Neural cell (in vitro differentiated cells): ENCODE results near the gene CCNY. TPM values are rescaled to one million over a fixed set of nuclear protein-coding genes. Genes with fewer than 3 reads are reported as not detected.
"Not testable (repeated sequence)": the region's sequence is repeated elsewhere in the genome, so short reads cannot be mapped to it uniquely, and the experiment has no call there.

Source experiments
- H2AFZ ChIP-seq: fragments of 200-600, 300-800 bp; sonication (generic), shearing (Covaris generic); 2 replicates; pipeline ENCODE4 v1.6.0; 2014; ENCODE audit warnings: low read depth, mild to moderate bottlenecking, antibody characterized with exemption, low read length, moderate library complexity
- H3F3A ChIP-seq: fragments of 200-600 bp; shearing (Covaris generic); 2 replicates; pipeline ENCODE4 v1.6.1; 2016; ENCODE audit warnings: mild to moderate bottlenecking, moderate library complexity, mixed read lengths, antibody characterized with exemption, low read length; ENCODE audit not compliant: insufficient read depth, poor library complexity, severe bottlenecking
- H3K27ac ChIP-seq: fragments of 200-600, 300-800 bp; sonication (generic), shearing (Covaris generic); 2 replicates; pipeline ENCODE4 v1.5.1; 2014; ENCODE audit warnings: mild to moderate bottlenecking, low read length, moderate library complexity
- H3K27me3 ChIP-seq: fragments of 300-800, 200-600 bp; sonication (generic), shearing (Covaris generic); 2 replicates; pipeline ENCODE4 v1.6.0; 2014; ENCODE audit warnings: mild to moderate bottlenecking, low read depth, low read length, moderate library complexity; ENCODE audit not compliant: insufficient read depth
- H3K36me3 ChIP-seq: fragments of 300-800, 200-600 bp; sonication (generic), shearing (Covaris generic); 2 replicates; pipeline ENCODE4 v1.5.1; 2014; ENCODE audit warnings: mild to moderate bottlenecking, antibody characterized with exemption, low read length, moderate library complexity; ENCODE audit not compliant: insufficient read depth
- H3K4me2 ChIP-seq: fragments of 300-800, 200-600 bp; sonication (generic), shearing (Covaris generic); 2 replicates; pipeline ENCODE4 v1.6.0; 2014; ENCODE audit warnings: mild to moderate bottlenecking, low read length
- H3K4me3 ChIP-seq: fragments of 300-800, 200-600 bp; sonication (generic), shearing (Covaris generic); 2 replicates; pipeline ENCODE4 v1.5.1; 2014; ENCODE audit warnings: mild to moderate bottlenecking, low read length, moderate library complexity
- H3K79me2 ChIP-seq: fragments of 200-600 bp; shearing (Covaris generic); replicated peaks from 2 replicates; pipeline ENCODE4 v1.6.0; 2014; ENCODE audit warnings: mild to moderate bottlenecking, low read length, moderate library complexity; ENCODE audit not compliant: insufficient read depth
- H3K9ac ChIP-seq: fragments of 300-800, 200-600 bp; sonication (generic), shearing (Covaris generic); 2 replicates; pipeline ENCODE4 v1.6.1; 2016; ENCODE audit warnings: mild to moderate bottlenecking, low read length, mixed read lengths
- H3K9me2 ChIP-seq: fragments of 200-600 bp; shearing (Covaris generic); 2 replicates; pipeline ENCODE4 v1.6.1; 2016; ENCODE audit warnings: mild to moderate bottlenecking, low read length, mixed read lengths; ENCODE audit not compliant: insufficient read depth
- H3K9me3 ChIP-seq: fragments of 200-600, 300-800 bp; sonication (generic), shearing (Covaris generic); 2 replicates; pipeline ENCODE4 v1.6.1; 2016; ENCODE audit warnings: mild to moderate bottlenecking, mixed run types, low read length, moderate library complexity, mixed read lengths
- H4K20me1 ChIP-seq: fragments of 200-600 bp; shearing (Covaris generic); 2 replicates; pipeline ENCODE4 v1.6.1; 2016; ENCODE audit warnings: mild to moderate bottlenecking, mixed run types; ENCODE audit not compliant: insufficient read depth
- EP300 ChIP-seq: fragments of 450-650 bp; conservative IDR thresholded peaks from 2 replicates; pipeline ENCODE4 v1.6.1; 2014; ENCODE audit warnings: antibody characterized with exemption, mild to moderate bottlenecking, moderate library complexity; ENCODE audit not compliant: poor library complexity, severe bottlenecking
- EZH2 ChIP-seq: fragments of 200-600, 300-800 bp; shearing (Covaris generic), sonication (generic); IDR thresholded peaks from 2 replicates; pipeline ENCODE4 v1.6.1; 2014; ENCODE audit warnings: antibody characterized with exemption, low read length, borderline replicate concordance, mild to moderate bottlenecking; ENCODE audit not compliant: insufficient read depth, poor library complexity, severe bottlenecking
- MXI1 ChIP-seq: fragments of 450-650 bp; conservative IDR thresholded peaks from 2 replicates; pipeline ENCODE4 v1.6.1; 2014; ENCODE audit warnings: antibody characterized with exemption, mild to moderate bottlenecking; ENCODE audit not compliant: poor library complexity, severe bottlenecking
- POLR2AphosphoS5 ChIP-seq: IDR thresholded peaks from 2 replicates; pipeline ENCODE4 v1.6.1; 2012
- RAD21 ChIP-seq: fragments of 450-650 bp; conservative IDR thresholded peaks from 2 replicates; pipeline ENCODE4 v1.6.1; 2014; ENCODE audit warnings: antibody characterized with exemption, mild to moderate bottlenecking, moderate library complexity
- REST ChIP-seq: IDR thresholded peaks from 2 replicates; pipeline ENCODE4 v1.6.1; 2012; ENCODE audit warnings: borderline replicate concordance
- SMC3 ChIP-seq: fragments of 450-650 bp; conservative IDR thresholded peaks from 2 replicates; pipeline ENCODE4 v1.6.1; 2014; ENCODE audit warnings: antibody characterized with exemption, mild to moderate bottlenecking, moderate library complexity; ENCODE audit not compliant: poor library complexity
- TAF1 ChIP-seq: IDR thresholded peaks from 2 replicates; pipeline ENCODE4 v1.6.1; 2012; ENCODE audit warnings: low read depth
- polyA plus RNA-seq: library from polyadenylated mRNA; depleted of rRNA; stranded (reverse); fragments of >200 nt; gene quantifications from 2 replicates; pipeline ENCODE4 v1.2.3, GENCODE V29; 2014
- TF ChIP-seq, protein P1 (sequence below): fragments of 450-650 bp; IDR thresholded peaks from 2 replicates; pipeline ENCODE4 v1.5.1; 2014; ENCODE audit warnings: antibody characterized with exemption, mild to moderate bottlenecking, moderate library complexity; ENCODE audit not compliant: poor library complexity, severe bottlenecking

Gene CCNY
- polyA plus RNA-seq, 1 donor from 2014 or later: 36.4 TPM

DNA sequence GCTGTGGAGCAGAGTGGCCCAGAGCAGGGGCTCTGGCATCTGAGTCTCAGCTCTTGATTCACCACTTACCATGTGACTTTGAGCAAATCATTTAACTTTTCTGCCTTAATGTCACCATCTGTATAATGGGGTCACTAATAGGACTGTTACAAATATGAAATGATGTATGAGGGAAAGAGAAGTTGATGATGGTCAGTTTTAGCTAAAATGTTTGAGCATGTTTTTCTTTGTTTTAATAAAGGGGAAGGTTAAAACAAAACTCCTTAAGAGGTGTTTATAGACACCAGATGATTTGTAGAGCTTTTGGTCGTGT, 81.0 kb downstream of the CCNY start:
- TF ChIP-seq, protein P1, sequence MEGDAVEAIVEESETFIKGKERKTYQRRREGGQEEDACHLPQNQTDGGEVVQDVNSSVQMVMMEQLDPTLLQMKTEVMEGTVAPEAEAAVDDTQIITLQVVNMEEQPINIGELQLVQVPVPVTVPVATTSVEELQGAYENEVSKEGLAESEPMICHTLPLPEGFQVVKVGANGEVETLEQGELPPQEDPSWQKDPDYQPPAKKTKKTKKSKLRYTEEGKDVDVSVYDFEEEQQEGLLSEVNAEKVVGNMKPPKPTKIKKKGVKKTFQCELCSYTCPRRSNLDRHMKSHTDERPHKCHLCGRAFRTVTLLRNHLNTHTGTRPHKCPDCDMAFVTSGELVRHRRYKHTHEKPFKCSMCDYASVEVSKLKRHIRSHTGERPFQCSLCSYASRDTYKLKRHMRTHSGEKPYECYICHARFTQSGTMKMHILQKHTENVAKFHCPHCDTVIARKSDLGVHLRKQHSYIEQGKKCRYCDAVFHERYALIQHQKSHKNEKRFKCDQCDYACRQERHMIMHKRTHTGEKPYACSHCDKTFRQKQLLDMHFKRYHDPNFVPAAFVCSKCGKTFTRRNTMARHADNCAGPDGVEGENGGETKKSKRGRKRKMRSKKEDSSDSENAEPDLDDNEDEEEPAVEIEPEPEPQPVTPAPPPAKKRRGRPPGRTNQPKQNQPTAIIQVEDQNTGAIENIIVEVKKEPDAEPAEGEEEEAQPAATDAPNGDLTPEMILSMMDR: no peak
- TF ChIP-seq TAF1 (no peak), REST (no peak), EZH2 (no peak), RAD21 (no peak), POLR2AphosphoS5 (no peak), EP300 (no peak)
- Histone ChIP-seq H3F3A (no peaks in the 10 kb centered on the region), H3K36me3 (no peaks in the 10 kb centered on the region), H3K79me2 (peaks cover 7% of the 10 kb centered on the region), H3K9me3 (no peaks in the 10 kb centered on the region), H4K20me1 (no peaks in the 10 kb centered on the region), H3K4me2 (no peak overlapping the region), H3K9me2 (no peaks in the 10 kb centered on the region), H3K4me3 (no peak overlapping the region), H3K27ac (no peak overlapping the region), H2AFZ (no peak overlapping the region), H3K27me3 (no peaks in the 10 kb centered on the region), H3K9ac (no peak overlapping the region)

DNA sequence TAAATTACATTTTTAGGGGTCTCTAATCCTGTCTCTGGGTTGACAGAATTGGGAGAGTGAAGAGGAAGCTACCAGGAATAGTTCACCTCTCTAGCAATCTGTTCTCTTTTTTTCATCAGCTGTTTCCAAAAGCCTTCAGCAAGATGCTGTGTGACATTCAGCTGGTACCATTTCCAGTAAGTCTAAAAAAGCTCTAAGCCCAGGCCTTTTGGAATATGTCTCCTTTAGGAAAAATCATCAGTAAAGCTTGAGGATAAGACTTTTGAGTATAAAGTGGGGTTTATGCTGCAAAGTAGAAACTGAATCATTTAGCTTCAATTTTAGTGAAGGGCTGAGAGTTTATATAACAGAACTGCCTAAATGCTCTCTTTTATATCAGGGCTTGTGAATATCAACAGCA, 81.5 kb downstream of the CCNY start:
- no peaks in the 10 kb centered on the region for H3F3A ChIP-seq
- no peak overlapping the region for H2AFZ ChIP-seq
- H3K27me3 ChIP-seq: no peaks in the 10 kb centered on the region
- H3K27ac ChIP-seq: no peak overlapping the region
- no peaks in the 10 kb centered on the region for H3K36me3 ChIP-seq
- H4K20me1 ChIP-seq: no peaks in the 10 kb centered on the region
- H3K4me2 ChIP-seq: no peak overlapping the region
- no peaks in the 10 kb centered on the region for H3K9me2 ChIP-seq
- H3K9me3 ChIP-seq: no peaks in the 10 kb centered on the region
- H3K79me2 ChIP-seq: peaks cover 9% of the 10 kb centered on the region
- TF ChIP-seq TAF1 (no peak), SMC3 (no peak), POLR2AphosphoS5 (no peak), REST (no peak), MXI1 (no peak), EP300 (no peak), RAD21 (no peak), EZH2 (no peak)
- TF ChIP-seq, protein P1: no peak
- no peak overlapping the region for H3K9ac ChIP-seq
- no peak overlapping the region for H3K4me3 ChIP-seq

GRCh38 chr10:35418580-35418979, 82.3 kb downstream of the CCNY start:
- H3K4me2 ChIP-seq, H3K9ac ChIP-seq, H4K20me1 ChIP-seq, H3K27ac ChIP-seq, H3K36me3 ChIP-seq, H3K9me3 ChIP-seq, H3F3A ChIP-seq, H3K27me3 ChIP-seq, H2AFZ ChIP-seq, H3K9me2 ChIP-seq, H3K4me3 ChIP-seq: not testable (repeated sequence)
- peaks cover 12% of the 10 kb centered on the region for H3K79me2 ChIP-seq
